HFFc6 (cell line): Measurements from ENCODE around the gene ICE1. TPM values are rescaled to one million over a fixed set of nuclear protein-coding genes. Genes with fewer than 3 reads are reported as not detected.
"Not testable (repeated sequence)": the region's sequence is repeated elsewhere in the genome, so short reads cannot be mapped to it uniquely, and the experiment has no call there.

ENCODE experiments used
- DNase-seq: peaks from one replicate; pipeline ENCODE4 v3.0.0-alpha.2; 2018
- H3K27ac Mint-ChIP-seq: 2 replicates; pipeline ENCODE4 v1.8.0; 2020; ENCODE audit warnings: mild to moderate bottlenecking, mixed read lengths
- H3K27me3 Mint-ChIP-seq: 2 replicates; pipeline ENCODE4 v1.8.0; 2021; ENCODE audit warnings: mild to moderate bottlenecking, moderate library complexity, mixed read lengths; ENCODE audit not compliant: insufficient read depth
- H3K36me3 Mint-ChIP-seq: 2 replicates; pipeline ENCODE4 v1.8.0; 2021; ENCODE audit warnings: low read depth, mixed read lengths
- H3K4me1 Mint-ChIP-seq: 2 replicates; pipeline ENCODE4 v1.8.0; 2020; ENCODE audit warnings: low read depth, mixed read lengths
- H3K4me3 Mint-ChIP-seq: 2 replicates; pipeline ENCODE4 v1.8.0; 2020; ENCODE audit warnings: mild to moderate bottlenecking, moderate library complexity, mixed read lengths
- H3K9me3 Mint-ChIP-seq: 2 replicates; pipeline ENCODE4 v1.8.0; 2020; ENCODE audit warnings: mild to moderate bottlenecking, mixed read lengths
- total RNA-seq, 6 experiments: library from RNA; stranded (reverse); fragmentation: NEBNext Ultra II Directional; extraction: Animal tissue kit (Norgen Biotek cat#: 25700); gene quantifications; 2 replicates in 1 of 6; 3 replicates in 5 of 6; pipeline ENCODE4 v1.2.3, GENCODE V29; 2021
- TF ChIP-seq, protein P1 (sequence below): fragments of 200-600 bp; sonication (generic); IDR thresholded peaks from 2 replicates; pipeline ENCODE4 v1.5.0; 2021; ENCODE audit warnings: antibody characterized with exemption, mild to moderate bottlenecking

Gene ICE1
- total RNA-seq, 6 experiments from 2014 or later, result 19.7 to 23.8 (median 22.2) TPM

DNA sequence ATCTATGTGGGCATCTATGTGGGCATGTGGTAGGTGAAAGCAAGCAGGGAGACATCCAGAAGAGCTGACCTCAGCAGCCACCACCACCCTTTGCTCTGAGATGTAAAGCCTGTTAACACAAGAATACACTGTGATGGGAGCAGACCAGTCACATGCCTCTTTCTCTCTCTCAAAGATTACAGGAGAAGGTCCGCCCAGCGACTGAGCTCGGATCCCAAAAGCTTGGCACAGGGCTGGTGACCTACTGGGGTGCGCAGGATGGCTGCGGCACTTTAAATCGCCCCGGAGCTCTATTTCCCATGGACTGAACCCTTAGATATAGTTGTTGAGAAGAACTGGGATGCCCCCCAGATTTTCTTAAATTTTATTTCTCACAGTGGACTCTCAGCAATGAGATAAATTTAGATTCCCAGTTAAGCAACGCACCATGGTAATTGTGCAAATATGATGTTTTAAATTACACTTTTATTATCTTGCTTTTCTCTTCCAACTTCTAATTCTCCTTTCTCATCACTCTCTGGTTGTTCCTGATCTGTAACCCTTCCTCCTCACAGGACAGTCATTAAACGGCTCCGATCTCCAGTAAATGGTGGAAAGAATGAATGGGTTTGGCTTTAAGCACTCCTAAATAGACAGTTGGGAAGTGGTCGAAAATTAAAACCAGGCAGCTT, 37.7 kb upstream of the ICE1 start:
- Mint-ChIP-seq H3K27ac (no peak overlapping the region), H3K4me3 (no peak overlapping the region), H3K4me1 (no peaks in the 10 kb centered on the region), H3K36me3 (no peaks in the 10 kb centered on the region), H3K27me3 (peaks cover 8% of the 10 kb centered on the region), H3K9me3 (no peaks in the 10 kb centered on the region)
- TF ChIP-seq, protein P1, sequence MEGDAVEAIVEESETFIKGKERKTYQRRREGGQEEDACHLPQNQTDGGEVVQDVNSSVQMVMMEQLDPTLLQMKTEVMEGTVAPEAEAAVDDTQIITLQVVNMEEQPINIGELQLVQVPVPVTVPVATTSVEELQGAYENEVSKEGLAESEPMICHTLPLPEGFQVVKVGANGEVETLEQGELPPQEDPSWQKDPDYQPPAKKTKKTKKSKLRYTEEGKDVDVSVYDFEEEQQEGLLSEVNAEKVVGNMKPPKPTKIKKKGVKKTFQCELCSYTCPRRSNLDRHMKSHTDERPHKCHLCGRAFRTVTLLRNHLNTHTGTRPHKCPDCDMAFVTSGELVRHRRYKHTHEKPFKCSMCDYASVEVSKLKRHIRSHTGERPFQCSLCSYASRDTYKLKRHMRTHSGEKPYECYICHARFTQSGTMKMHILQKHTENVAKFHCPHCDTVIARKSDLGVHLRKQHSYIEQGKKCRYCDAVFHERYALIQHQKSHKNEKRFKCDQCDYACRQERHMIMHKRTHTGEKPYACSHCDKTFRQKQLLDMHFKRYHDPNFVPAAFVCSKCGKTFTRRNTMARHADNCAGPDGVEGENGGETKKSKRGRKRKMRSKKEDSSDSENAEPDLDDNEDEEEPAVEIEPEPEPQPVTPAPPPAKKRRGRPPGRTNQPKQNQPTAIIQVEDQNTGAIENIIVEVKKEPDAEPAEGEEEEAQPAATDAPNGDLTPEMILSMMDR, result no peak
- DNase-seq, result no peak

DNA sequence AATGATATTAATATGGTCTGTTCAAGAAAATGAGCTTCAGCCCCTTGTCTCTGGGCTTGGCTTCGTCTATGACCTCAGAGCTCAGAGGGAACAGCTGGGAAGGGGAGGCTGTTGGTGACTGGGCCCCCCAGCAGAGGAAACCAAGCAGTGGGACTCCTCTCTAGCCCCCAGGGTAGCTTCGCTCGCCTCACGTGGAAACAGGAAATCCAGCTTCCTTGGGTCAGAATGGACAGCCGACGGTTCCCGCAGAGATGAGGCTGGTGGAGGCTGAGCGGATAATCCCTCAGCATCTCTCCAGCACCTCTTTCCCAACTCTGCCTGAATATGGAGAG, 37.2 kb upstream of the ICE1 start:
- H3K4me3 Mint-ChIP-seq, result no peak overlapping the region
- H3K9me3 Mint-ChIP-seq, result no peaks in the 10 kb centered on the region
- no peak for DNase-seq
- H3K4me1 Mint-ChIP-seq, result 0 out of 2 replicates have a peak, but pooled peaks cover 1% of the 10 kb centered on the region
- peaks cover 7% of the 10 kb centered on the region for H3K27me3 Mint-ChIP-seq
- TF ChIP-seq, protein P1, result no peak
- no peak overlapping the region for H3K27ac Mint-ChIP-seq
- no peaks in the 10 kb centered on the region for H3K36me3 Mint-ChIP-seq

DNA sequence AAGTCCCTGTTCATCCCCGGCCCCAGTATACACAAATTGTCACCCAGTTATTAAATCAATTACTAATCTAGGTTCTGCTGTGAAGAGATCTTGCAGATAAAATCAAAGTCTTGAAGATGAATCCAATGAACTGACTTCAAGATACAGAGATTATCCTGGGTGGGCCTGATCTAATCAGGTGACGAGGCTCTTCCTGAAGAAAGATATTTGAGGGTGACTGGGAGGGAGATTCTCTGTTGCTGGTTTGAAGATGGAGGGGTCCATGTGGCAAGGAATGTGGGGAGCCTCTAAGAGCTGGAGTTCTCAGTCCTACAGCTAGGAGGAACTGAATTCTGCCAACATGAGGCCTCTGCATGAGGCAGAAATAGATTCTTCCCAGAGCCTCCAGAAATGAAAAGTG, 36.1 kb upstream of the ICE1 start:
- TF ChIP-seq, protein P1, result no peak
- H3K4me1 Mint-ChIP-seq, result peaks cover 9% of the 10 kb centered on the region; the same call in 1 of the 2 replicates
- H3K9me3 Mint-ChIP-seq, result no peaks in the 10 kb centered on the region
- H3K27ac Mint-ChIP-seq, result no peak overlapping the region
- H3K4me3 Mint-ChIP-seq, result no peak overlapping the region
- peaks cover 4% of the 10 kb centered on the region for H3K27me3 Mint-ChIP-seq
- no peak for DNase-seq
- H3K36me3 Mint-ChIP-seq, result no peaks in the 10 kb centered on the region

DNA sequence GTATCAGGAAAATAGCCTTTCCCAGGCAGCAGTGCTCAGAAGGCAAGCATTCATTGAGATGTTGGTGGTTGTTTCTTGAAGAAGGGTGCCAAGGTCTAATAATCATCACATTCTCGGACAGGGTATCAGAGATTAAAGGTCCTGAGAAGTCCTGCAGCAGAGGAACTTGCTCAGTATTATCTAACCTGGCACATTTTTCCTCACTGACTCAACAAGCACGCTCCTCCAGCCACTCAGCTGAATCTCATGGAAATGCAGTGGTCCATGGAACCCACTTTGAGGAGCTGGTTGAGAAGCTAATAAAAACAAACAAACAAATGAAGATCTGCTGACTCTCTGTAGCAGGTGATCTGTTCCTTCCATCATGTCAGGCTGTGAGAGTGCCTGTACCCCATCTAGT, 35.3 kb upstream of the ICE1 start:
- H3K9me3 Mint-ChIP-seq, result no peaks in the 10 kb centered on the region
- H3K4me3 Mint-ChIP-seq, result no peak overlapping the region
- peaks cover 4% of the 10 kb centered on the region for H3K27me3 Mint-ChIP-seq
- H3K4me1 Mint-ChIP-seq, result peaks cover 9% of the 10 kb centered on the region; the same call in 1 of the 2 replicates
- DNase-seq, result no peak
- H3K27ac Mint-ChIP-seq, result no peak overlapping the region
- TF ChIP-seq, protein P1, result no peak
- H3K36me3 Mint-ChIP-seq, result no peaks in the 10 kb centered on the region

DNA sequence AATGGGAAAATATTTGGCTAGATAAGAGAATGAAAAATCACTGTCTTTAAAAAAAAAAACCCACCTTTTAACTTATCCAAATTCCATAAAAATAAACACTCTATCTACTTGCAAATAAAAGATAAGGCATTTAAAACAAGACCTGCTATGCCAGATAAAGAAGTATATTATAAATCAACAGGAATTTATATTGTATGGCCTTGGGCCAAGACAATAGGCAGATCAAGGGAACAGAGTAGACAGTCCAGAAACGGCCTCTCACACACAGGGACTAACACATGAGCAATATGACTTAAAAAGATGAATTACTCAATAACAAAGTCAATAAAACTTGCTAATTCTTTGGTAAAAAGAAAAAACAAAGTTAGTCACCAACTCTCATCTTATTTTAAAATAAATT, 34.7 kb upstream of the ICE1 start:
- Mint-ChIP-seq H3K27me3 (peaks cover 4% of the 10 kb centered on the region), H3K9me3 (no peaks in the 10 kb centered on the region), H3K36me3 (no peaks in the 10 kb centered on the region), H3K4me1 (peaks cover 9% of the 10 kb centered on the region; the same call in 1 of the 2 replicates), H3K27ac (no peak overlapping the region), H3K4me3 (no peak overlapping the region)
- TF ChIP-seq, protein P1, result no peak
- DNase-seq, result no peak

DNA sequence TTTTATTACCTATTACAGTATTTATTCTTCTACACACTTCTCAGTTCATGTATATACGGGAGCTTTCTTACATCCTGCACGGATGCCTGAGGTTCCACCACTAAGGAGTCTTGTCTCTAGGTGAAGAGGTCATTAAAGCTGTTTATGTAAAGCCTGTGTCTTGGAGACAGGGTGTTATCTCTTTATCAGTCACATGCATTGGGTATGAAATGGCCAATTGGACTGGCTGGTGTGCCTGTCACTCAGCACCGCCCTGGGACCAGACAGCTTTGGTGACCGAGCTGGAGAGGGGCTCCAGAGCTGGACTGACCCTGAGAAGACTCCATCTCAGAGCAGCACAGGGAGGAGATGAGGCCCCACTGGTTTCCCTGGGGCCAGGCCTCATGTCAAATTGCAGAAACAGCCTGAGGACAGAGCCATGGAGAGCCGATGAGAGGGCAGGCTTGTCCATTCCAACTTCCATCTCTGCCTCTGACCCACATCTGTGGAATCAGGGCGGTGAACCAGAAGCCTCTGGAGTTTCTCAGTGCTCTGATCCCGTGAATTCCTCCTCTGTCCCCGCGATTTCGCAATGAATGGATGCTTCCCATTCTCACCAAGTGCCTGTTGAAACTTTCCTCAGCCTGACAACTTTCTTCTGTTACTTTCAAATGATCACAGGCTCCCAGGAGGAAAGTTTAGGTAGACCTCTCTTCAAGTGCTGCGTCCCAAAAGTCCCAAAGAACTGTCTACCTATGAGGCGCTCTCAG, 32.2 kb upstream of the ICE1 start:
- not testable (repeated sequence) for H3K4me1 Mint-ChIP-seq, H3K36me3 Mint-ChIP-seq, H3K4me3 Mint-ChIP-seq, H3K27ac Mint-ChIP-seq, H3K27me3 Mint-ChIP-seq, DNase-seq, H3K9me3 Mint-ChIP-seq

DNA sequence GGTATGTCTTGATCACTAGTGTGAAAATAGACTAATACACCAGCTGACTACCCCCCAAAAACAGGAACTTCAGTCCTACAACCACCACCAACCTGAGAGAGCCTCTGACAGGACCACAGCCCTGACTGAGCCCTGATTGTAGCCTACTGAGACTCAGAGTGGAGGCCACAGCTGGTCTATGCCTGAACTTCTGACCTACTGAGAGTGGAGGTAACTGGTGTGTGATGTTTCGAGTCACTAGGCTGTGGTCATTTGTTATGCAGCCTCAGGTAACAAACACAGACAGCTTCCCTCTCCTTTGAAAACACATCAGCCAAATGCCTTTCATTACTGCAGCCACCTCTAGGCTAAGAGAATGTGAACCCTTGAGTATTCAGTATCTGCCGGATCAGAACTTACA, 30.0 kb upstream of the ICE1 start:
- H3K27me3 Mint-ChIP-seq, H3K9me3 Mint-ChIP-seq: not testable (repeated sequence)

More for the DNA sequence above, 30.0 kb upstream of the ICE1 start:
- not testable (repeated sequence) for H3K4me1 Mint-ChIP-seq, H3K27ac Mint-ChIP-seq, DNase-seq, H3K36me3 Mint-ChIP-seq, H3K4me3 Mint-ChIP-seq
